GM19240 (cell line): ENCODE data around the gene PDHX.
"Not testable (repeated sequence)": the region's sequence is repeated elsewhere in the genome, so short reads cannot be mapped to it uniquely, and the experiment has no call there.

Experiments
- DNase-seq: peaks from one replicate; pipeline ENCODE4 v3.0.0; 2011; ENCODE audit warnings: low spot score; ENCODE audit not compliant: insufficient read length

PDHX gene

DNA sequence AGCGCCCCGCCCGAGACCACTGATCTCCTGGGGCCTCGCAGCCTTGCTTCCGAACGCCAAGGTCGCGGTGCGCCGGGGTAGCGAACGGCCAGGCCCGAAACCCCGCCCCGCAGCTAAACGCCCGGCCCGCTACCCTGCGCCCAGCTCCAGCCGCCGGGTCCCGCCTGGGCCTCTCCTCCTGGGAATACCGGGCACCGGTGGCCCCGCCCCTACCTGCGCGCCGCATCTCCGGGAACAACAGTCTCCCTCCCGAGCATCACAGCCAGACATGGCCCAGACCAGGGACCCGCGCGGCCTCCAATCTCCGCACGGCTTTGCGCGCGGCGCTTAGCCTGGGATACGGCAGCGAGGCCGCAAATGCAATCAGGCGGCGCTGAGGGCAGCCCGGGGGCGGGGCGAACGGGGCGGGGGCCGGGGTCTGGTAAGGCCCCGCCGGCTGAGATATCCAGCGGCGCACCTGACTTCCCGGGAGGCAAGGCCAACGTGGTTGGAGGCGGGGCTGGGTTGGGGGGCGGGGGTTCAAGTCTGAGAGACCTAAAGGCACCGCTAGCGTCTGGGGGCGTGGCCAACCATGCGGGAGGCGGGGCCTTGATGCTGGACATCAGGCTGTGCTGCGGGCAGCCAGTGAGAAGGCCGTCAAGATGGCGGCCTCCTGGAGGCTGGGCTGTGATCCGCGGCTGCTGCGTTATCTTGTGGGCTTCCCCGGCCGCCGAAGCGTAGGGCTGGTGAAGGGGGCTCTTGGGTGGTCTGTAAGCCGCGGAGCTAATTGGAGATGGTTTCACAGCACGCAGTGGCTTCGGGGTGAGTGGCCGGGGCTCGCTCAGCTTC, at the start of gene PDHX, which contains the start of gene APIP:
Gene PDHX (plus strand): TSS at position 604 of the 828 bp plus-strand sequence. CDS start 38 bp downstream, at position 642.
Gene APIP (minus strand): TSS at position 365 of the 828 bp plus-strand sequence. CDS start 95 bp downstream, at position 270.
- DNase-seq, result peak; percentile 85

DNA sequence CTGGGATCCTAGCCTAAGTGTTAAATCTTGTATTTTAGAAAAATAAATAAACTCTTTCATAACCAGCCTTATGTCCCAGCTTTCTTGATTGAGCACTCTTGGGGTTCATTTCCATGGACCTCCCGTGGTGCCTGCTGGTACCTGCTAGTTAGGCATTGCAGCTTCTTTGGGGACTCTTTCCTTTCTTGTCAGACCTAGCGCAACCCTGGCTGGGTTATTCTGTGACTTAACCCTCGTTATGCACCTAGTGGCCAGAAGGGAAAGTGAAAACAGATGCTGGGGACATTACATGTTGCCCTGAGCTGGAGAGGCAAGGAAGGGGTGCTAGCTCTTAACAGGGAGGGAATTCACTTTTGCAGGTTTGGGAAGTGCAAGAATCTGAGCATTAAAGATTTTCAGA, 47.0 kb upstream of the PDHX start:
- DNase-seq, result no peak

DNA sequence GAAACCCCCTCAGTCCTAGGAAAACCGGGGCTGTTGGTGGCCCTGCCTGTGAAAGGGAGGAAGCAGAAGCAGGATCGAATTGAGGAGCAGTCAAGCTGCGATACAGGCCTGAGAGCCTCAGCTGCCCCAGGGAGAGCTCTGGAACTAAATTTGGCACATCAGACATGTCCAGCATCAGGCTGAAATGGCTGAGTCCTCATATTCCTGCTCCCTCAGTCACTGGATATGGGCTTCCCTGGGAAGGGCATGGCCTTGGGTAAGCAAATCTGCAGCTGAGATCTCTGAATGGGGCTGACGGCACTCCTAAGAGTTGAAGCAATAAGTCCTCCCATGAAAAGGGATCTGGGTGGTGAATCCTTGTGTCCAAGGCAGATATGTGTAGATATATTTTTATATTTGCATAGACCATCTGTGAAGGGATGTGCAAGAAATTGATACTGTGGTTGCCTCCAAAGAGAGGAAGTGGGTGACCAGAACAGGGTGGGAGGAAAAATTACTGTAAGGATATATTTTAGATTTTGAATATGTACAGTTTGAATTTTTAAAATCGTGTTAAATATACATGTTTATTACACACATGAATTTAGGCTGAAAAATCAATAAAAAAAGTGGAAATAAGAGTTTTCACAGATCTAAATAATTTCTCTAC, 45.7 kb upstream of the PDHX start:
- no peak for DNase-seq

DNA sequence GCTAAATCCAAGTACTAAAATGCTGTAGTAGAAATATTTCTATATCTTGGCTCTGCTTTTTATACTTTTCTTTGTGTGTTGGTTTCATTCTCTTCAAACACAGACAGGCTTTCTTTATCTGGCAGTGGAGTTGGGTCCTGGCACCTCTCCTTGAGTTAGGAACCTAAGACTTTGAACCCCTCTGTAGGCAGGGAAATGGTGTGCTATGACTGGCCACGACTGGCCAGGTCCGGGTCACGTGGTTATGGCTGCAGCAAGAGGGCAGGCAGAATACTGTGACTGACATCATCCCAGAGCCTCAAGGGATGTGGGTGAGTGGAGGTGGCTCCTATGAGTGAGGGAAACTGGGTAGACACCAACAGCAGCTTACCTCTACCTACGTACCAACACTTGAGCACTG, 42.2 kb upstream of the PDHX start:
- DNase-seq, result no peak

DNA sequence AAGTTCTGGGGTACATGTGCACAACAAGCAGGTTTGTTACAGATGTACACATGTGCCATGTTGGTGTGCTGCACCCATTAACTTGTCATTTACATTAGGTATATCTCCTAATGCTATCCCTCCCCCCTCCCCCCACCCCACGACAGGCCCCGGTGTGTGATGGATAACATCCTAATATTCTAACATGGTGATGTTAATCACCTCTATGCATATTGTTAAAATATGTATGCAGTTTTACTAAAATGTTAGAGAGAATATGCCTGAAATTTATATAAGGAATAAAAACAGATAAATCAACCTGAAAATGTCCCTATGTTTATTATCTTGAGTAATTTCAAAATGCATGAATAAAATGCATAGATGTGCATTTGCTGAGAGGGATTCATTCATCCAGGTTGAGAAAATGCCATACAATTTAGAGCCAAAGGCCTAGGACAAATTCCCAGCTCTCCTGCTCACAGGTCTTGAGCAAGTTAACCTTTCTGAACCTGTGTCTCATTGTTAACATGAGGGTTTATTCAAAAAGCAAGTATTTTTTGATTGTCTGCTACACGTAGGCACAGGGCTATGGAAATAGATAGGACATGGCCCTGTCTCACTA, 38.9 kb upstream of the PDHX start:
- no peak for DNase-seq

DNA sequence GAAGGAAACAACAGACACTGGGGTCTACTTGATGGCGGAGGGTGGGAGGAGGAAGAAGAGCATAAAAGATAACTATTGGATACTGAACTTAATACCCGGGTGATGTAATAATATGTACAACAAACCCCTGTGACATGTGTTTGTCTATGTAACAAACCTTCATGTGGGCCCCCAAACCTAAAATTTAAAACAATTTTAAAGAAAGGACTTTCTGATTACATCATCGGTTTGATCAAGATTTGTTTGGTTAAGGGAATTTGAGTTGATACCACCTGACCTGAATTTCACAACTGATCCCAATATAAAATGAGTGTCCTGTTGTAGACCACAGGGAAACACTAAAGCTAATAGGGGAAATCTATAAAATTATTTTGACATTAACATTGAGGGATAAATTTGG, 34.5 kb upstream of the PDHX start:
- DNase-seq, result no peak

DNA sequence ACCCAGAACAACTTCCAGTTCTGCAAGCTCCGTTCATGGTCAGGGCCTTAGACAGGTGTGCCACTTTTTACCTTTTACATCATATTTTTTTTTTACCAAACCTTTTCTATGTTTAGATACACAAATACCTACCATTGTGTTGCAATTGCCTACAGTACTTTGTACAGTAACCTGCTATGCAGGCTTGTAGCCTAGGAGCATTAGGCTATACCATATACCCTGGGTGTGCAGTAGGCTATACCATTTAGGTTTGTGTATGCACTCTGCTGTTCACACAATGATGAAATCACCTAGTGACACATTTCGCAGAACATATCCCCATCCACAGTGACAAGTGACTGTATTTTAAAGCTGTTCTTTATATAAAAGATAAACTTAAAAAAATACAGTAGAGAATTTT, 29.8 kb upstream of the PDHX start:
- DNase-seq, result no peak

DNA sequence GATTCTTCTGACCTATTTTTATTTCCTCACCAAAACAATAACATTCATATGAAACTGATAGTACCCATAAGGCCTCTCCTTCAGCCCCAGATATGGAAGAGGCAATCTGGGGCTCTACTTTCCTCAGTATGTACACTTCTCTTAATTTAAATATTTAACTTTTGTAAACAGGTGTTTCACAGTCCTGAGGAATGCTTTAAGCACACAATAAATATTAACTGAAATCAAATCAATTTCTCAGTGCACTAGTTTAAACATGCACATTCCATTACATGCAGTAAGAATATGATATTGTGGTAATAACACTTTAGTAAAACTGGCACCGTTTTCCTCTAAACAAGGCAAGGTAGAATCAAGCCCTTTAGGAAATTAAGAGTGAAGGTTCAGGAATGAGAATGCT, 29.2 kb upstream of the PDHX start:
- no peak for DNase-seq

DNA sequence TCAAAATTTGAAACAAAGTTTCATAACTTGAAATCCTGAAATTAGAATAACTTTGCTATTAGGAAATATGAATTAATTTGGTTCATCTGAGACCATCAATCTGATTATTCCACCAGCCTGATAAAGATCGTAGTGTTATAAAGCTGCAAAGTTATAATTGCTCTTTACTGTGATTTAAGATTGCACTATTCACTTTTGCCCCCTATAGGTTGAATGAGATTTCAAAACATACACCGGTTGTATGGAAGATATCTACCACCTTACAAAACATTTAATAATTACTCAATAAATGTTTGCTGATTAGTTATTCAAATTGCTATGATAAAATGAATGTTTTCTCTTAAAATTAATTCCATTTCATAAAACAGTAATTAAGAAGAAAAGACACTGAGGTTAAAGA, 26.3 kb upstream of the PDHX start:
- DNase-seq, result no peak

DNA sequence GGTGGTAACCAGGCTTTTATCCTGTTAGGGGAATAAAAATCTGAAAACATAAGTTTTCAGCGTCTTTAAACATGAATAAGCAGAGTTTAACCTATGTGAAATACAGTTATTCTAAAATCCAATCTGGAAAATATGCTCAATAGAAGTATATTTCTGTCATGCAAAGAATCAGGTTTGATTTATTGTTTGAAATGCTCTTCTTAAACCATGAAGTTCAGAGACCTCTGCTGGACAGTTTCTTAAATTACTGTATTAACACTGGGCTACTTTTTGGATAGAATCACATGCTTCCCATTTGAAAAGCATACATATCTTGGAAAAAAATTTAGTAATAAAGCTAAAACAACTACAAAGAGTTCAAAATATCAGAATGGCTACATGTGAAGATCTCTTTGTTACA, 25.6 kb upstream of the PDHX start:
- DNase-seq, result no peak

DNA sequence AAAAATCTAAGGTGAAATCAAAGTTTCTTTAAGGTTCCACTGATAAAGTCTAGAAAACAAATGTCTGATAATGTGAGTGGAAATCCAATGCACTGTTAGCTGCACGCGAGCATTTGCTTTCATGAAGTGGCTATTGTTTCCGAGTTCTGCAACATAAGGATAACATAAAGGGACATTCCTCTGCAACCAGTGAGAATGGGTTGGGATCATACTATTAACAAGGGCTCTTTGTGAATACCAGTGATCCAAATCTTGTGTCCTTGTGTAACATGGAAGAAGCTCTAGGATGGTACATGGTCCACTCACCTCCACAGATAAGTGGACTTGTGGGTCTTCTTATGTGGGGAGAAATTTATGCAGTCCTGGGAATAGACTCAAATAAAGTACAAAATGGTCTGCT, 24.8 kb upstream of the PDHX start:
- DNase-seq, result no peak

DNA sequence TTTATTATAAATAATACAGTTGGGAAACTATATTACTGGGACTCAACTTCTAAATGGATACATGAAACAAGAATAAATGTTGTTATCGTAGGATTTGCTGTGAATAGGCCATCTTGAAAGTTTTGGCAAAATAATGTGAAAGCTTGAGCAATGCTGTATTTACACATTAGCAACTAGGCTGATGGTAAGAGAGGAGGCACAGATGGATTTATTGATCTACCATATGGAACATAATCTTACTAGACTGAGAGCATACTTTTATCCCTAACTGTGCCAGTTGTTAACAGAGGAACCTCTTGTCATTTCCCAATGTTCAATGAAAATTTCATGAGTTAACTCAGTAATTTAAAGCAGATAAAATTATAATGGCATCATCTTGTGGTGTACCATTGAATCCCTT, 23.0 kb upstream of the PDHX start:
- no peak for DNase-seq

DNA sequence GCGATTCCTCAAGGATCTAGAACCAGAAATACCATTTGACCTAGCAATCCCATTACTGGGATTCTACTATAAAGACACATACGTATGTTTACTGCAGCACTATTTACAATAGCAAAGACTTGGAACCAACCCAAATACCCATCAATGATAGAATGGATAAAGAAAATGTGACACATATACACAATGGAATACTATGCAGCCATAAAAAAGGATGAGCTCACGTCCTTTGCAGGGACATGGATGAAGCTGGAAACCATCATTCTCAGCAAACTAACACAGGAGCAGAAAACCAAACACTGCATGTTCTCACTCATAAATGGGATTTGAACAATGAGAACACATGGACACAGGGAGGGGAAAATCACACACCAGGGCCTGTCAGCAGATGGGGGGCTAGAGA, 20.2 kb upstream of the PDHX start:
- not testable (repeated sequence) for DNase-seq

DNA sequence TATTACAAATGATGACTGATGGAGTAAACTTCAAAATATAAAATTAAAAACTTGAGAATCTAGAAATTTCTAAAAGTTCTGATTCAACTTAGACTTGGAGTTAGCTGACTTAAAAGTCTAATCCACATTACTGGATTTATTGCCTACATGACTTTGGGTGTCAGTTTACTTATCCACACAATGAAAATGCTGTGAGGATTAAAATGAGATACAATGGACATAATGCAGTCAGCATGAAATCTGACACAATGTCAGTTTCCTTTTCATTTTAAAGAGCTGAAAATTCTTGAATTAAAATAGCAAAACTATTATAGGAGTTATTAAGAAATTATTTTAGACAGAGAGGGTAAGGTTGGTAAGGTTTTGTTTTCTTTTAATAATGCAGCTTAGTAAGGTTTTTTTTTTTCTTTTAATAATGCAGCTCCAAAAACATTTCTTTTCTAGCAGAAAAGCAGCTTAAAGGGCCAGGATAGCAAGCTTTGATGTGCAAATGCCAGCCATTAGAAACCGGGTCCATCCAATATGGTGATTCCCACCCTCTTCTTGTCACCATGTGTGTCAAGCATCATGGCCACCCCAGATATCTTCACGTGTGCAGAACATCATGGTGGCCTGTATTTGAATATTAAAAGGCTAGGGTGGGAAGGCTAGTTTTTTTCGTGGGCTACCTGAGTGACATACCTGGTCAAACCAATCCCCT, 19.1 kb upstream of the PDHX start:
- no peak for DNase-seq

DNA sequence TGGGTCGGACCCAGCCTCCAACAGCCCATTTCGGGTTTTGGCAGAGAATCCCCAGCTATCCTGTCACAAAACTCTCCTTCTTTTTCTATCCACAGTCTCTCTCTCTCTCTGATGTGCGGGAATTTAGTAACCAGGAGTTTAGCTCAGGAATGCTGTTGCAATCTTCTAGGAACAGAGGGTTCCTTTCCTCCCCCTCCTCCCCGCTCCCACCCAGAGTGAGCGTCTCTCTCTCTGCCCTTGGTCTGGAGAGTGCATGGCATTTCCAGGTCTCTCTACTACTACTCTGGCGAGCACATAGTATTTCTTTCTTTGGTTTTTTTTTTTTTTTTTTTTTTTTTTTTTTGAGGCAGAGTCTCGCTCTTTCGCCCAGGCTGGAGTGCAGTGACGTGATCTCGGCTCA, 17.9 kb upstream of the PDHX start:
- no peak for DNase-seq

DNA sequence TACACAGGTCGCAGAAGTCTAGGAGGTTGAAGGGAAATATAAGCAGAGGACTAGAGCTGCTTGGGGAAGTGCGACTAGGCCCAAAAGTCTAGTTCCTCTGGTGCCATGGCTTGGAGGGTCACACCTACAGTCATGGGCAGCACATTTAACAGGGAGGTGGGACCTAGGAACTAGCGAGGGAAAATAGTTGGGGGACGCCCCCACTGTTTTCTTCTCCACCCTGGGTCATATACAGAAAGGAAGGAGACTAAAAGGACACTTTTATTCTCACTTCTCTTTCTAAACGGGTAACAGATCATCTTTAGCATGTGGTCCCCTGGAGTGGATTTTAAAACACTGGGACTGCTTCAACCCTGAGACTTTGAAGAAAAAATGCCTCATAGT, 16.8 kb upstream of the PDHX start:
- no peak for DNase-seq

DNA sequence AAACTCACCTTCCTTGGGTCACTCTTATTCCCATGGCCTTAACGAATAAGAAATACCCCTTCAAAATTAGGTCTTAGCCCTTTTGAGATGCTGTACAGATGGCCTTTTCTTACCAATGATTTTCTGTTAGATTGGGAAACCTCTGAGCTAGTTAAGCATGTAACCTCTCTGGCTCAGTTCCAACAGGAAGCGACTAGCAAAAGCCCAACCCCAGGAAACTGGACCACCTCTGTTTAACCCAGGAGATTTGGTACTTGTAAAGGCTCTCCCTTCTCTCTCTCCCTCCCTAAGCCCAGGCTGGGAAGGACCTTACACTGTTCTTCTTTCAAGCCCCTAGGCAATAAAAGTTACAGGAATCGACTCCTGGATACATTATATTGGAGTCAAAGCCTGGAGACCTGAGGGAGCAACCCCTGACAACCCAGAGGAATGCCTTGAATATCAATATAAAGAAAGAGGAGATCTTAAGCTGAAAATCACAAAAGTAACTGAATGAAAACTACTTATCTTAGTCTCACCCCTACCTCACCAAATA, 11.9 kb upstream of the PDHX start:
- DNase-seq, result no peak

DNA sequence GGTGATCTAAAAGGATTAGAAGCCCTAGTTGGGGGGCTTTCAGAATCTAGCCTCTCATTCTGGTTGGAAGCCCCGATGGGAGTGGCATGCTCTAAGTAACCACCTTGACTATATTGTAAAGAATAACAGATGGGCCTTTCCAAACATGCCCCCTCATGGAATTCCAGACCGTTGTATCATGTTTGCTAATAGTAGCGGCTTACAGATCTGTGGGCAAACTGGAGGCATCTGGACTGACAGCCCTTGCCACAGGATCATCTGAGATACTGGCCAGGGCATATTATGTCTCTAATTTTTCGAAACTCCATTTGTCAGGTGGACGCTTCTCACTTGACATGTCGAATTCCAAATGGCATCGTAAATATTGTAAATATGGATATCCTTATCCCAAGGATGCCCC, 10.8 kb upstream of the PDHX start:
- no peak for DNase-seq

DNA sequence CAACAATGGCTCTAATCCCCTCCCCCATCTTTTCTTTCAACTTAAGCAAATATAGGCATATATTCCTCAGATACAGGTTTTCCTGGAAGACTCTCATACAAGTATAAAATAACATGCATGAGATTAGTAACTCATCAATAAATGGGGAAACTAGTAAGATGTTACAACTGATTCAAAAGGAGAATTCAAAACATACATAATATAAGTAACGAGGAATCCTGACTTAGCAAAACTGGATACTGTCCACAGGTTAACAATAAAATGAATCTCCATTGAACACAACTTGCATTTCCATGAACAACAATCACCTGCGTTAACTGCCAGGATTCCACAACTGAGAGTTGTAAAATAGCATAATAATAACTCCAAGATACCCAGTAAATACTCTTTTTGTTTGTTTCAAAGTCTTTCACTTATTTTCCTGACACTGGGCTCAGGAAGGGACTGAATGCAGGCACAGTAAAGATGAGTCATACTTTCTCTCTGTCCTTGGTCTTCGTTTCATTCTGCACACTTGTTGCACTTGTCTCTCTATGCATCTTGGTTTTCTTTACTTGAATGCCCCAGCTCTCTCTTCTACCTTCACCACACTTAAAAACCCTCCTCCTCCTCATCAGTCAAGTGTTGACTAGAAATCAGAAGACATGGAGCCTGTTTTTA, 8.4 kb upstream of the PDHX start:
- DNase-seq, result no peak

DNA sequence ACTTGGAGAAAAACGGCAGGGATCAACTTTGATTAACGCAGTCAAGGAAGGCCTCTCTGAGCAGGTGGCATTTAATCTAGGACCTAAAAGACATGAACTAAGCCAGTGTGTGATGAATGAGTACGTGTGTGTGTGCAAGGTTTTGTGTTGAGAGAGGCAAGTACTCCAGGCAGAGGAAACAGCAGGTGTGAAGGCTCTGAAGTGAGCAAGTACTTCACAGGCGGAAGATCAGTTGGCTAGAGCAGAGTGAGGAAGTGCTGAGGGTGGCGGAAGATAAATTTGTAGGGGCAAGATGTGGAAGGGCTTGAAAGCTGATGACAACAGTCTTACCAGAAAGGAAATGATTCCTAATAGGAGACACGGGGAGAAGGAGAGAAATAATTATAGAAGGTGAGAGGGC, 7.0 kb upstream of the PDHX start:
- no peak for DNase-seq

DNA sequence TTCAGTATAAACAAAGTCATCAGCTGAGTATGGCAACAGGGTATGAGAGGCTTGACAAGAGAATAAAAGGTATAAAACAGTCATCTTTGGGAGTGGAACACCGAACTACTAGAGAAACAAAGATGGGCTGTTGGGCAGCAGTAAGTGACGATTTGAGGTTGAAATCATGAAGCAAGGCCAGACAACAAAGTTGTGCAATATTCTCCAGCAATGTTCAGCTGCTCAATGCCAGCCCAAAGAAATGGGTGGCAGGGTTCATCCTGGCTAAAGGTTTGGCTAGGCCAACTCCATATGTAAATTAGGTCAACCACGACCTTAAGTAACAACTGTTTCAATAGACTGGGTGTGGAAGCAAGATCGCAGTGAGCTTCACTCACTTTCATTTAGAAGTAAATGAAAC, 6.5 kb upstream of the PDHX start:
- no peak for DNase-seq
